Nephron (organoid): Measurements from ENCODE around the gene TPD52L2.

Experiments used
- H3K27ac Mint-ChIP-seq, 3 experiments: 2 replicates each; pipeline ENCODE4 v1.8.0; 2020; ENCODE audit warnings: mixed read lengths in 3 of 3, mild to moderate bottlenecking in 2 of 3, moderate library complexity in 1 of 3
- H3K27me3 Mint-ChIP-seq: 2 replicates; pipeline ENCODE4 v1.8.0; 2021; ENCODE audit warnings: low read depth, mild to moderate bottlenecking, moderate library complexity, mixed read lengths
- H3K36me3 Mint-ChIP-seq: 2 replicates; pipeline ENCODE4 v1.8.0; 2020; ENCODE audit warnings: low read depth, mixed read lengths
- H3K4me1 Mint-ChIP-seq: 2 replicates; pipeline ENCODE4 v1.8.0; 2020; ENCODE audit warnings: mixed read lengths
- H3K4me3 Mint-ChIP-seq, 3 experiments: 2 replicates each; pipeline ENCODE4 v1.8.0; 2020; ENCODE audit warnings: mild to moderate bottlenecking in 3 of 3, mixed read lengths in 3 of 3, moderate library complexity in 2 of 3
- H3K9me3 Mint-ChIP-seq: 2 replicates; pipeline ENCODE4 v1.8.0; 2020; ENCODE audit warnings: mixed read lengths
- CTCF ChIP-seq, 3 experiments: fragments of 200-600 bp; sonication (generic); IDR thresholded peaks; one replicate each; pipeline ENCODE4 v1.5.0; 2021; ENCODE audit warnings: antibody characterized with exemption in 3 of 3; ENCODE audit not compliant: unreplicated experiment in 3 of 3

The TPD52L2 gene

GRCh38 chr20:63881451-63882226 is 16.6 kb downstream of the TPD52L2 start:
- no peaks in the 10 kb centered on the region for H3K9me3 Mint-ChIP-seq
- no peaks in the 10 kb centered on the region for H3K27me3 Mint-ChIP-seq
- peaks cover 7% of the 10 kb centered on the region for H3K4me1 Mint-ChIP-seq
- H3K4me3 Mint-ChIP-seq, result no peak overlapping the region
- peaks cover 18% of the 10 kb centered on the region for H3K36me3 Mint-ChIP-seq
- no peak for TF ChIP-seq CTCF (IDR thresholded peaks at IDR 0.05; ENCODE audit: unreplicated experiment in 3 of 3)
- no peak overlapping the region for H3K27ac Mint-ChIP-seq

GRCh38 chr20:63882257-63883200 is 17.5 kb downstream of the TPD52L2 start:
- no peaks in the 10 kb centered on the region for H3K27me3 Mint-ChIP-seq
- no peaks in the 10 kb centered on the region for H3K9me3 Mint-ChIP-seq
- H3K27ac Mint-ChIP-seq, result no peak overlapping the region
- peaks cover 7% of the 10 kb centered on the region for H3K4me1 Mint-ChIP-seq
- no peak overlapping the region for H3K4me3 Mint-ChIP-seq
- peaks cover 21% of the 10 kb centered on the region for H3K36me3 Mint-ChIP-seq
- TF ChIP-seq CTCF (IDR thresholded peaks at IDR 0.05; ENCODE audit: unreplicated experiment in 3 of 3), result no peak

GRCh38 chr20:63883201-63883593 is 18.1 kb downstream of the TPD52L2 start:
- Mint-ChIP-seq H3K9me3 (no peaks in the 10 kb centered on the region), H3K27me3 (no peaks in the 10 kb centered on the region), H3K4me1 (peaks cover 3% of the 10 kb centered on the region), H3K36me3 (peaks cover 19% of the 10 kb centered on the region), H3K4me3 (no peak overlapping the region), H3K27ac (no peak overlapping the region)
- TF ChIP-seq CTCF (IDR thresholded peaks at IDR 0.05; ENCODE audit: unreplicated experiment in 3 of 3), result no peak

GRCh38 chr20:63884506-63885263 is 19.6 kb downstream of the TPD52L2 start:
- TF ChIP-seq CTCF (IDR thresholded peaks at IDR 0.05; ENCODE audit: unreplicated experiment in 3 of 3), result no peak
- H3K9me3 Mint-ChIP-seq, result no peaks in the 10 kb centered on the region
- no peaks in the 10 kb centered on the region for H3K27me3 Mint-ChIP-seq
- H3K4me1 Mint-ChIP-seq, result no peaks in the 10 kb centered on the region
- no peak overlapping the region for H3K4me3 Mint-ChIP-seq
- no peak overlapping the region for H3K27ac Mint-ChIP-seq
- H3K36me3 Mint-ChIP-seq, result peaks cover 25% of the 10 kb centered on the region

GRCh38 chr20:63885264-63886053 is 20.4 kb downstream of the TPD52L2 start:
- Mint-ChIP-seq H3K4me1 (no peaks in the 10 kb centered on the region), H3K36me3 (peaks cover 31% of the 10 kb centered on the region)
- TF ChIP-seq CTCF (IDR thresholded peaks at IDR 0.05; ENCODE audit: unreplicated experiment in 3 of 3), result no peak

More at GRCh38 chr20:63885264-63886053, 20.4 kb downstream of the TPD52L2 start:
- Mint-ChIP-seq H3K4me3 (no peak overlapping the region), H3K27ac (no peak overlapping the region), H3K9me3 (no peaks in the 10 kb centered on the region), H3K27me3 (no peaks in the 10 kb centered on the region)
